SKM-1 treated with dmso at 0.1 percent for 144 hours (cell line): ENCODE data around the gene HEBP2.

Experiments used
- DNase-seq: peaks from one replicate; lab custom pipeline; 2025; ENCODE audit not compliant: unreplicated experiment; lab: John Stamatoyannopoulos, UW

HEBP2 gene

GRCh38 chr6:138397128-138398122, 6.6 kb upstream of the HEBP2 start:
- DNase-seq: no peak

GRCh38 chr6:138400326-138400725, 3.7 kb upstream of the HEBP2 start:
- no peak for DNase-seq

GRCh38 chr6:138401960-138402837, 1.8 kb upstream of the HEBP2 start:
- DNase-seq: no peak

- DNase-seq: no peak
Measured at GRCh38 chr6:138402838-138403187, 1.2 kb upstream of the HEBP2 start.

DNA sequence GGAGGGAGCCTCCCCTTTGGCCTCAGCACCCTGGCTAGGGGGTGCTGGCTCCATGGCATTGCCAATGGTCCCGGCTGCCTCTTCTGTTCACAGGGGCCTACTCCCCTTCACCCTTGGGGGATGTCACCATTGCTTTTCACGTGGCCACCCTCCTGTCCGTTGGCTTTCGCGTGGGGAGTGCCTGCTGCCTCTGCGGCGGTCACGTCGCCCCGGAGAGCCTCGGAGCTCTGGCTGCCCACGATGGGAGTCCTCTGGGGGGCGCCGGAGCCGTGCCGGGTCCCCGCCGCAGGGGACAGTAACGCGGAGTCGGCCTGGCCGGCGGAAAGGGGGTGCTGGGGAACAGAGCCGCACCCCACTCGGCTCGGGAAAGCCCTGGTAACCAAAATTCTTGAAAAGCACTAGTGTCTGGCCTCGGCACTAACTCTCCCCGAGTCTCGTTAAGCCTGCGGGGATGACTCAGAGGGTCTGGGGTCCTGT, 661 bp upstream of the HEBP2 start:
- no peak for DNase-seq

DNA sequence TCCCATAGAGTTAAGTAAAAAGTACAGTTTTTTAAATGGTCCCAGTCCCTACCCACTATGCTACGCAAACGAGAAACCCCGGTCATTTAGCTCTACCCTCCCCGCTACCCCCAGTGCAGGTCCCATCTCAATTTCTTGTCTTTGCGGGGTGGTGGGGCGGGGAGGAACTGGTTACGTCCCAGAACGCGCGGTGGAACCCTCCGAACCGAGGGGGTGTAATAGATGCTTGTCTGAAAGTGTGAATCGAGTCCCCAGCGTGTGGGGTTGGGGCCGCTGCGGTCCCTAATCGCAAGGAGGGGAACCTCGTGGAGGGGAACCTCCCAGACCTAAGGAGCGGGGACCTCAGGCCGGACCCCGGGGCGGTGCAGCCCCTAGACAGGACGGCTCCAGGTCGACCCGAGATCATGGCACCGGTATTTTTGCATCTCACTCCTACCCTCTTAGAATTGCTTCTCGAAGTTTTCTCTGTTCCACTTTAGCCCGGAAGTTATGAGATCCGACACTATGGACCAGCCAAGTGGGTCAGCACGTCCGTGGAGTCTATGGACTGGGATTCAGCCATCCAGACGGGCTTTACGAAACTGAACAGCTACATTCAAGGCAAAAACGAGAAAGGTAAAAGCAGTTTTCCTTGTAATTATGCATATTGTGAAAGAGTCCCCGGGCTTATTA, 779 bp downstream of the HEBP2 start:
- DNase-seq: no peak

- no peak for DNase-seq
Measured at GRCh38 chr6:138405816-138406413, 1.9 kb downstream of the HEBP2 start.

GRCh38 chr6:138406443-138406842, 2.4 kb downstream of the HEBP2 start:
- peak; percentile 9 for DNase-seq

DNA sequence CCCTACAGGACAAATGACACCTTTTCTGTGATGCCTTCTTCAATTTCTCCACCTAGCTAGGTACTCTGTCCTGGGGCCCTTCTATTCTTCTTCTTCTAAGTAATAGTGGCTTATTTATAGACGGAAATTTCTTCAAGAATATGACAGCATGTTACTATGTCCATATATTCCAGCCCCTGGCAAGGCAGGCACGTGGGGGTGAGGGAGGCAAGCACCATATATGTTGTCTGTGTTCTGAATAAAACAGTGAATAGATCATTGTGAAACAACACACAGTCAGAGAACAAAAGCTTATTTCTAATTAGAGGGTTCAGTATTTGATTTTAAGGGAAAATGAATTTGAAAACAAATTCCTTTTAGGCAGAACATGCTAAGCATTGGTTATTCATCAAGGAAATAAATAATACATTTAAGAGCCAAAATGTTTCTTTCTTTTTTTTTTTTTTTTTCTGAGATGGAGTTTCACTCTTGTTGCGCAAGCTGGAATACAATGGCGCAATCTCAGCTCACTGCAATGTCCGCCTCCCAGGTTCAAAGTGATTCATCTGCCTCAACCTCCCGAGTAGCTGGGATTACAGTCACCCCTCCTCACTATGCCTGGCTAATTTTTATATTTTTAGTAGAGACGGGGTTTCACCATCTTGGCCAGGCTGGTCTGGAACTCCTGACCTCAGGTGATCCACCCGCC, 6.2 kb downstream of the HEBP2 start:
- peak; percentile 33 for DNase-seq

- no peak for DNase-seq
Measured at GRCh38 chr6:138410972-138411880, 7.2 kb downstream of the HEBP2 start.

DNA sequence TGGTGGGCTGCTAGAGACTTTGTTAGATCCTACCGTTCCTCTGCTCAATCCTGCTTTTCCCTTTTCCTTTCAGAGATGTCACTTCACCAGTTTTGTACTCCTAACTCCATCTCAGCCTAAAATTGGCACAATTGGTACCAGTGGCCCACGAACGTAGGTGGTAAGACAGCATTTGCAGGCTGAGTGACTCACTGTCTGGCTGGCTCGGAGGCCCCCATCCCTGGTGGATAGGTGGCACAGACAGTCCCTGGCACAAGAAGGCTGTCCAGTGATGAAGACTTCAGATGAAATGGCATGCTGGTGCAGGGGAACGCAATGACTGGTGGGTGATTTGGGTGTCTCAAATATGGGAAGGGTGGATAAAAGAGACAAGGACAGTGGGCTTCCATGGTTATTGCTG, 11.1 kb downstream of the HEBP2 start:
- no peak for DNase-seq

DNA sequence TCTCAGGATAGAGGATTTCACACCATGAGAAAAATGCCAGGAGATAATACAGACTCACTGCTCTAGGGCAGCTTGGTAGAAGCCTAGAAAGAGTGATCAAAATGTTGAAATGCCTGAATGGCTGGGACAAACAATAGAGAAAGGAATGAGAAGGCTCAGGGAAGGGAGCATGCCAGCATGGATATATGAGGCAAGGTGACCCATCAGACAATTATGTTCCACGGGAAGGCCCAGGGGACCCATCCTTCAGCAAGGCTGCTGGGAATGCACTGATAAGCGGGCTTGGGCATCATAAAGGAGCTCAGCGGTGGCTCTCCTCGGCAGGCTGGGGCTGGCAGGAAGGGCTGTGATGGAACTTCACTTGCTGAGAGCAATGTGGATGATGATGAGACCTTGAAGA, 12.2 kb downstream of the HEBP2 start:
- DNase-seq: no peak

DNA sequence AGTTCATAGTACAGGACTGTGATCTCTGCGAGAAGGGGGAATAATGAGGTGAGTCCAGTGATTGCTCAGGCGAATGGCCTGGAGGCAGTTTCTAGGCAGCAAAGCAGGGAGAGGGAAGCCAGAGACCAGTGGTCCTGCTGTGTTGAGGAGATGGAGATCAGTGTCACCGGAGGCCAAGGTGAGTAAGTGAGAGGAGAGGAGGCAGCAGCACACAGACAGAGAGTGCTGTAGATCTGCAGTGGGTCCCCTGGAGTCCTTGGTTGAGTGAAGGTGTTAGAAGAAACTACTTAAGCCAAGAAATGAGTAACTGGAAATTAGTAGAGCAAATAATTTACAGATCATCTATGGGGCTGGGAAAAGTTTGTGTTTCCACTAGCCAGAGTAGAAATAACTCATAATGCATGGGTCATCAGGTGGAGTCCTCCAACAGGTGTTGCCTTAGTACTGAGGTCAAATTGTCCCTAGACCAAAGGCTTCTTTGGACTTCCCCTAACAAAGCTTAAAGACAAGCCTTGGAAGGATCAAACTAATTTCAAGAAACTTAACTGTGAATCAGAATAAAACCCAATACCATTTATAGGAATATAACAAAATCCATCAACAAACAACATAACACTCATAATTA, 13.6 kb downstream of the HEBP2 start:
- no peak for DNase-seq

DNA sequence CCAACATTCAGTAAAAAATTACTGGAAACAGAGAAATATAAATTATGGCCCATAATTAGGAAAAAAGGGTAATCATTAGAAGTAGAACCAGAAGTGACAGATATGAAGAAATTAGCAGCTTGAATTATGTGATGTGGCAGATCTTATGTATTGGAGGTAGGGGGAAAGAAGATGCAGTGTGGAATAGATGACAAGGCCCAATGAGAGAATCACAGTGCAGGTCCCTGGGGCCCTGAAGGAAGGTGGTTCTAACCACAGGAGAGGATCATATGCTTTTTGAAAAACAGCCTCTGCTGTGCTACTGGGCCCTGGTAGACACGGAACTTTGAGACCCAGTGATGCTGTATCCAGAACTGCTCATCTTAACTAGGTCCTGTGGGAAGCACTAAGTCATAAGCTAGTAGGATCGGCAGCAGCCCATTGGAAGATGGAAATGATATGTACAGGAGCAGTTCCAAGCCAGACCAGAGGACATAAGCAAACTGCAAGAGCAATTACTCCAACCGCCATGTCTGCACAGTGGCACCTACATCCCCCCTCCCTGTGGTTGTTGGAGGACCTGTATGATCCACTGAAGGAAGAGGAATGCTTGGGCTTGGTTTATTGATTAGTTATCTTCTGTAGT, 14.2 kb downstream of the HEBP2 start:
- no peak for DNase-seq

DNA sequence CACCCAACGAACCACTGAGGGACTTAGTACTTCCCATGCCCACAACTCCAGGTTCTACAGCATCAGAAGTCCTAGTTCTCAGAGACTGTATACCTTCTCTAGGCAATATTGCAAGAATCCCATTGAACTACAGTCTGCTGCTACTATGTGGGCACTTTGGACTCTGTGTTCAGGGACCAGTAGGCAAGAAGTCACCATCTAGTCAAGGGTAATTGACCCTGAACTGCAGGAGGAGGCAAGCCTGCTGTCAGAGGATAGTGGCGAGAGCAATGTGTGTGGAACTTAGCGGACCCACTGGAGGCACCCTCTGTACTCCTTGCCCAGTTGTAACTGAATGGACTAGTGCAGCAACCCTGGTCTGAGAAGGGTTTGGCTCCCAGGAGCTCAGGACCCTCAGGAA, 15.7 kb downstream of the HEBP2 start:
- DNase-seq: no peak

- DNase-seq: no peak
Measured at GRCh38 chr6:138420356-138420755, 16.3 kb downstream of the HEBP2 start.

DNA sequence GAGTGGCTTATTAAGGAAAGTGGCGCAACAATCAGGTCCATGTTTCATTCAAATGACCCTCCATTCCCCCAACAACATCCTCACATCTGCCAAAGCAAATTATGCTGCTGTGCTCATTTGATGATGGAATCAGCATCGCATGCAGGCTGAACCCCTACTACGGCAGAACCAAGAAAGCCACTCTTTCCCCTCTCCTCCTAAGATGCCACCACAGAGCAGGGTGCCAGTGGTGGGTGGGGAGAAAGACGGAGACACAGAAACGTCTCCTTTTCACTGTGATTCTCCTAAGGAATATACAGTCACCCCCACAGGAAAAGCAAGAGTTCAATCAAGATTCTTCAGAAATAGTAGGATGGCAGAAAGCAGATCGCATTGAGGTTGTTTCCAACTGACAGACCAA, 17.1 kb downstream of the HEBP2 start:
- DNase-seq: no peak

GRCh38 chr6:138421608-138422007, 17.6 kb downstream of the HEBP2 start:
- DNase-seq: no peak
